GM23338 (cell line): ENCODE results near the gene TIAM1. TPM values are rescaled to one million over a fixed set of nuclear protein-coding genes. Genes with fewer than 3 reads are reported as not detected.

Experiments
- ATAC-seq: fragments of 200-7000 bp; cut with Tn5 transposase; 3 replicates; pipeline ENCODE4 v1.9.1; 2020
- DNase-seq: peaks from one replicate; pipeline ENCODE4 v3.0.0-alpha.2; 2015; ENCODE audit warnings: low spot score
- H2AFZ ChIP-seq: fragments of 200-600 bp; sonication (generic); 2 replicates; pipeline ENCODE4 v1.8.0; 2016; ENCODE audit warnings: antibody characterized with exemption, mild to moderate bottlenecking, moderate library complexity
- H3F3A ChIP-seq: fragments of 200-600 bp; sonication (generic); replicated peaks from 2 replicates; pipeline ENCODE4 v1.8.0; 2017; ENCODE audit warnings: antibody characterized with exemption, mixed run types, low read depth
- H3K27ac ChIP-seq: fragments of 200-600 bp; sonication (generic); 2 replicates; pipeline ENCODE4 v1.6.1; 2016; ENCODE audit warnings: low read depth
- H3K27me3 ChIP-seq: fragments of 200-600 bp; sonication (generic); 2 replicates; pipeline ENCODE4 v1.8.0; 2016; ENCODE audit warnings: mild to moderate bottlenecking, mixed run types, moderate library complexity; ENCODE audit not compliant: insufficient read depth
- H3K36me3 ChIP-seq: fragments of 200-600 bp; sonication (generic); 2 replicates; pipeline ENCODE4 v1.8.0; 2016; ENCODE audit warnings: mild to moderate bottlenecking; ENCODE audit not compliant: insufficient read depth
- H3K4me1 ChIP-seq: fragments of 200-600 bp; sonication (generic); 2 replicates; pipeline ENCODE4 v1.8.0; 2016; ENCODE audit warnings: mild to moderate bottlenecking, moderate library complexity; ENCODE audit not compliant: insufficient read depth
- H3K4me2 ChIP-seq: fragments of 200-600 bp; sonication (generic); 2 replicates; pipeline ENCODE4 v1.7.1; 2017; ENCODE audit warnings: mixed run types
- H3K4me3 ChIP-seq: fragments of 200-600 bp; sonication (generic); 2 replicates; pipeline ENCODE4 v1.6.1; 2016; ENCODE audit warnings: mixed run types
- H3K79me2 ChIP-seq: fragments of 200-600 bp; sonication (generic); replicated peaks from 2 replicates; pipeline ENCODE4 v1.8.0; 2017; ENCODE audit warnings: mild to moderate bottlenecking; ENCODE audit not compliant: insufficient read depth
- H3K9me2 ChIP-seq: fragments of 200-600 bp; sonication (generic); 2 replicates; pipeline ENCODE4 v1.8.0; 2017; ENCODE audit not compliant: insufficient read depth
- H4K20me1 ChIP-seq: fragments of 200-600 bp; sonication (generic); replicated peaks from 2 replicates; pipeline ENCODE4 v1.8.0; 2017; ENCODE audit warnings: mild to moderate bottlenecking; ENCODE audit not compliant: insufficient read depth
- H3K27ac Mint-ChIP-seq: 2 replicates; pipeline ENCODE4 v1.8.0; 2020; ENCODE audit warnings: inconsistent platforms, mild to moderate bottlenecking, moderate library complexity, mixed read lengths
- H3K27me3 Mint-ChIP-seq: 3 replicates; pipeline ENCODE4 v1.8.0; 2022; ENCODE audit warnings: low read depth, mild to moderate bottlenecking, moderate library complexity, mixed read lengths, inconsistent platforms; ENCODE audit not compliant: insufficient read depth, poor library complexity
- H3K36me3 Mint-ChIP-seq: 3 replicates; pipeline ENCODE4 v1.8.0; 2021; ENCODE audit warnings: low read depth, mild to moderate bottlenecking, inconsistent platforms, moderate library complexity, mixed read lengths
- H3K4me1 Mint-ChIP-seq: 3 replicates; pipeline ENCODE4 v1.8.0; 2020; ENCODE audit warnings: mild to moderate bottlenecking, inconsistent platforms, mixed read lengths
- H3K4me3 Mint-ChIP-seq: 3 replicates; pipeline ENCODE4 v1.8.0; 2021; ENCODE audit warnings: moderate library complexity, mild to moderate bottlenecking, inconsistent platforms, mixed read lengths
- H3K9me3 Mint-ChIP-seq: 3 replicates; pipeline ENCODE4 v1.8.0; 2020; ENCODE audit warnings: moderate library complexity, mild to moderate bottlenecking, inconsistent platforms, mixed read lengths
- CREB1 ChIP-seq: fragments of 250-450 bp; sonication (Bioruptor Pico); IDR thresholded peaks from 2 replicates; pipeline ENCODE4 v1.5.0; 2020; ENCODE audit warnings: low read depth, mild to moderate bottlenecking, moderate library complexity
- EZH2phosphoT487 ChIP-seq: fragments of 200-600 bp; sonication (generic); IDR thresholded peaks from one replicate; pipeline ENCODE4 v1.8.1; 2018; ENCODE audit warnings: antibody characterized with exemption; ENCODE audit not compliant: unreplicated experiment
- JUNB ChIP-seq: IDR thresholded peaks from one replicate; pipeline ENCODE4 v1.6.1; 2016; ENCODE audit warnings: antibody characterized with exemption; ENCODE audit not compliant: unreplicated experiment
- NANOG ChIP-seq: IDR thresholded peaks from 2 replicates; pipeline ENCODE4 v1.6.1; 2016; ENCODE audit warnings: antibody characterized with exemption, borderline replicate concordance
- POLR2AphosphoS5 ChIP-seq: IDR thresholded peaks from 2 replicates; pipeline ENCODE4 v1.6.1; 2016; ENCODE audit warnings: antibody characterized with exemption, low read depth
- STAT1 ChIP-seq: IDR thresholded peaks from one replicate; pipeline ENCODE4 v1.6.1; 2016; ENCODE audit warnings: antibody characterized with exemption; ENCODE audit not compliant: unreplicated experiment
- ZNF114 ChIP-seq: fragments of 250-450 bp; sonication (Bioruptor Pico); IDR thresholded peaks from 2 replicates; pipeline ENCODE4 v1.5.0; 2020; ENCODE audit warnings: mild to moderate bottlenecking, moderate library complexity
- ZNF331 ChIP-seq: fragments of 250-450 bp; sonication (Bioruptor Pico); IDR thresholded peaks from 2 replicates; pipeline ENCODE4 v1.5.0; 2020; ENCODE audit warnings: low read depth, mild to moderate bottlenecking, moderate library complexity
- polyA plus RNA-seq: library from polyadenylated mRNA; unstranded; fragments of >200 nt; fragmentation: Nextera tagmentation; extraction: Ambion mirVana; gene quantifications from 2 replicates; pipeline ENCODE4 v1.2.1, GENCODE V29; 2016
- total RNA-seq: library from RNA; depleted of rRNA; stranded (reverse); fragments of >200 nt; shearing (Covaris generic); gene quantifications from 2 replicates; pipeline ENCODE4 v1.2.3, GENCODE V29; 2014
- TF ChIP-seq, protein P1 (sequence below): IDR thresholded peaks from 2 replicates; pipeline ENCODE4 v1.6.1; 2016; ENCODE audit warnings: antibody characterized with exemption
- TF ChIP-seq, protein P2 (sequence below): IDR thresholded peaks from one replicate; pipeline ENCODE4 v1.6.1; 2018; ENCODE audit warnings: antibody characterized with exemption; ENCODE audit not compliant: unreplicated experiment

The TIAM1 gene
- total and polyA plus RNA-seq, 2 experiments from 2014 or later = 18.5 to 20.0 TPM

- TF ChIP-seq, protein P1, sequence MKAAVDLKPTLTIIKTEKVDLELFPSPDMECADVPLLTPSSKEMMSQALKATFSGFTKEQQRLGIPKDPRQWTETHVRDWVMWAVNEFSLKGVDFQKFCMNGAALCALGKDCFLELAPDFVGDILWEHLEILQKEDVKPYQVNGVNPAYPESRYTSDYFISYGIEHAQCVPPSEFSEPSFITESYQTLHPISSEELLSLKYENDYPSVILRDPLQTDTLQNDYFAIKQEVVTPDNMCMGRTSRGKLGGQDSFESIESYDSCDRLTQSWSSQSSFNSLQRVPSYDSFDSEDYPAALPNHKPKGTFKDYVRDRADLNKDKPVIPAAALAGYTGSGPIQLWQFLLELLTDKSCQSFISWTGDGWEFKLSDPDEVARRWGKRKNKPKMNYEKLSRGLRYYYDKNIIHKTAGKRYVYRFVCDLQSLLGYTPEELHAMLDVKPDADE = no peak
- TF ChIP-seq, protein P2, sequence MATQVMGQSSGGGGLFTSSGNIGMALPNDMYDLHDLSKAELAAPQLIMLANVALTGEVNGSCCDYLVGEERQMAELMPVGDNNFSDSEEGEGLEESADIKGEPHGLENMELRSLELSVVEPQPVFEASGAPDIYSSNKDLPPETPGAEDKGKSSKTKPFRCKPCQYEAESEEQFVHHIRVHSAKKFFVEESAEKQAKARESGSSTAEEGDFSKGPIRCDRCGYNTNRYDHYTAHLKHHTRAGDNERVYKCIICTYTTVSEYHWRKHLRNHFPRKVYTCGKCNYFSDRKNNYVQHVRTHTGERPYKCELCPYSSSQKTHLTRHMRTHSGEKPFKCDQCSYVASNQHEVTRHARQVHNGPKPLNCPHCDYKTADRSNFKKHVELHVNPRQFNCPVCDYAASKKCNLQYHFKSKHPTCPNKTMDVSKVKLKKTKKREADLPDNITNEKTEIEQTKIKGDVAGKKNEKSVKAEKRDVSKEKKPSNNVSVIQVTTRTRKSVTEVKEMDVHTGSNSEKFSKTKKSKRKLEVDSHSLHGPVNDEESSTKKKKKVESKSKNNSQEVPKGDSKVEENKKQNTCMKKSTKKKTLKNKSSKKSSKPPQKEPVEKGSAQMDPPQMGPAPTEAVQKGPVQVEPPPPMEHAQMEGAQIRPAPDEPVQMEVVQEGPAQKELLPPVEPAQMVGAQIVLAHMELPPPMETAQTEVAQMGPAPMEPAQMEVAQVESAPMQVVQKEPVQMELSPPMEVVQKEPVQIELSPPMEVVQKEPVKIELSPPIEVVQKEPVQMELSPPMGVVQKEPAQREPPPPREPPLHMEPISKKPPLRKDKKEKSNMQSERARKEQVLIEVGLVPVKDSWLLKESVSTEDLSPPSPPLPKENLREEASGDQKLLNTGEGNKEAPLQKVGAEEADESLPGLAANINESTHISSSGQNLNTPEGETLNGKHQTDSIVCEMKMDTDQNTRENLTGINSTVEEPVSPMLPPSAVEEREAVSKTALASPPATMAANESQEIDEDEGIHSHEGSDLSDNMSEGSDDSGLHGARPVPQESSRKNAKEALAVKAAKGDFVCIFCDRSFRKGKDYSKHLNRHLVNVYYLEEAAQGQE = no peak
- TF ChIP-seq JUNB = no peak
These were observed 23.7 kb upstream of the TIAM1 start (continued) for GRCh38 chr21:31367801-31368200.

GRCh38 chr21:31366825-31367224 lies 22.8 kb upstream of the TIAM1 start:
- no peaks in the 10 kb centered on the region for H3K9me3 Mint-ChIP-seq
- Histone ChIP-seq H3K27ac (no peak overlapping the region), H3K9me2 (peaks cover 6% of the 10 kb centered on the region; the same call in 1 of the 2 replicates), H3K4me2 (no peak overlapping the region), H3K36me3 (no peaks in the 10 kb centered on the region; the same call in 1 of the 2 replicates), H3K4me1 (peaks cover 20% of the 10 kb centered on the region; the same call in 1 of the 2 replicates), H4K20me1 (no peaks in the 10 kb centered on the region), H3K79me2 (no peaks in the 10 kb centered on the region), H2AFZ (no peak overlapping the region), H3K4me3 (no peak overlapping the region), H3F3A (no peaks in the 10 kb centered on the region), H3K27me3 (no peaks in the 10 kb centered on the region)
- H3K36me3 Mint-ChIP-seq = no peaks in the 10 kb centered on the region
- H3K27ac Mint-ChIP-seq = peak overlapping the region; percentile 42; the same call in 1 of the 2 replicates
- H3K4me3 Mint-ChIP-seq = no peak overlapping the region
- no peaks in the 10 kb centered on the region for H3K27me3 Mint-ChIP-seq
- ATAC-seq (no peak), DNase-seq (no peak)
- H3K4me1 Mint-ChIP-seq = peaks cover 22% of the 10 kb centered on the region; the same call in 2 of the 3 replicates
- no peak for TF ChIP-seq ZNF114 (CRISPR knock-in tag)
- no peak for TF ChIP-seq EZH2phosphoT487
- TF ChIP-seq, protein P1 = no peak
- no peak for TF ChIP-seq NANOG
- TF ChIP-seq ZNF331 (CRISPR knock-in tag) = no peak
- no peak for TF ChIP-seq STAT1
- TF ChIP-seq CREB1 (CRISPR knock-in tag) = no peak
- no peak for TF ChIP-seq POLR2AphosphoS5
- TF ChIP-seq, protein P2 = no peak
- no peak for TF ChIP-seq JUNB
